Measurements from ENCODE around the gene OR52B4. TPM values are rescaled to one million over a fixed set of nuclear protein-coding genes. Genes with fewer than 3 reads are reported as not detected.

OR52B4 gene
- total and polyA plus RNA-seq, 10 of the 15 experiments (the other 5 are each of a cell fraction or from before 2014, with no cell fraction given), result not detected

DNA sequence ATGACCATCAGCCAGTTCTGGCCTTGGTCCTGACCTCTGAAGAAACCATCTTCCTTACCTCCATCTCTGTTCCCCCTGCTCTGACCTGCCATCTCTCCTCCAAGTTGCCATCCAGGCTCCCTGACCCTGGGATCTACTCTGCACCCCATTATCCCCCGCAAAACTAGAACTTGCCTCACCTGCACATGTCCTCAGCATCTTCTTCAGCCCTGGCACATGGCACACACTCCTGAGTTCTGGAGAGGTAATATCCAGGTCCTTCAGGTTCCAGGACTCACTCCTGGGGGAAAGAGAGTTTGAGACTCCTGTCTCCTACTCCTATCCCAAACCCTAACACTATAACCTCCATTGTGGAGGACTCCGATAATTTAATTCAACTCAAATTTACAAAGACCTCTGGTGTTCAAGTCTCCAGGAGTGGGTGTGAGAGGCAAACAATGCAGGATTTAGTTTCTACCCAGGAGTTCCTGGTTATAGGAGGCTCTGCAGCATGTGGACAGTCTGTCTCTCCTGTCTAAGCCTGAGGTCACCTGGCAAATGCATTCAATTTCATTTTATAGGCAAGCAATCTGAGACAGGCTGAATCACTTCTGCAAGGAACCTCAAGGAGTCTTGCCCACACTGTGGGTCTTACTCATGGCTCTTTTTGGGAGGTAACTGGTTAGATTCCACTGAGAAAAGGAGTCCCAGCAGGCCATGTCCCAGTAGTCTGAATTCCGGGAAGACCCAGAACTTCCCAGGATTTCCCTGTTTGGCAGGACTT lies 18.0 kb upstream of the OR52B4 start (continued):
- TF ChIP-seq MYB (IDR thresholded peaks at IDR 0.05; ENCODE audit: borderline replicate concordance, low read depth, low read length) (no peak), ETV6 (conservative IDR thresholded peaks at IDR 0.05 in 1 of 2, IDR thresholded peaks at IDR 0.05 in 1 of 2; ENCODE audit: borderline replicate concordance in 1 of 2, low read depth in 1 of 2) (no peak)
- TF ChIP-seq, protein P1, sequence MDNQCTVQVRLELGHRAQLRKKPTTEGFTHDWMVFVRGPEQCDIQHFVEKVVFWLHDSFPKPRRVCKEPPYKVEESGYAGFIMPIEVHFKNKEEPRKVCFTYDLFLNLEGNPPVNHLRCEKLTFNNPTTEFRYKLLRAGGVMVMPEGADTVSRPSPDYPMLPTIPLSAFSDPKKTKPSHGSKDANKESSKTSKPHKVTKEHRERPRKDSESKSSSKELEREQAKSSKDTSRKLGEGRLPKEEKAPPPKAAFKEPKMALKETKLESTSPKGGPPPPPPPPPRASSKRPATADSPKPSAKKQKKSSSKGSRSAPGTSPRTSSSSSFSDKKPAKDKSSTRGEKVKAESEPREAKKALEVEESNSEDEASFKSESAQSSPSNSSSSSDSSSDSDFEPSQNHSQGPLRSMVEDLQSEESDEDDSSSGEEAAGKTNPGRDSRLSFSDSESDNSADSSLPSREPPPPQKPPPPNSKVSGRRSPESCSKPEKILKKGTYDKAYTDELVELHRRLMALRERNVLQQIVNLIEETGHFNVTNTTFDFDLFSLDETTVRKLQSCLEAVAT (IDR thresholded peaks at IDR 0.05), result no peak

DNA sequence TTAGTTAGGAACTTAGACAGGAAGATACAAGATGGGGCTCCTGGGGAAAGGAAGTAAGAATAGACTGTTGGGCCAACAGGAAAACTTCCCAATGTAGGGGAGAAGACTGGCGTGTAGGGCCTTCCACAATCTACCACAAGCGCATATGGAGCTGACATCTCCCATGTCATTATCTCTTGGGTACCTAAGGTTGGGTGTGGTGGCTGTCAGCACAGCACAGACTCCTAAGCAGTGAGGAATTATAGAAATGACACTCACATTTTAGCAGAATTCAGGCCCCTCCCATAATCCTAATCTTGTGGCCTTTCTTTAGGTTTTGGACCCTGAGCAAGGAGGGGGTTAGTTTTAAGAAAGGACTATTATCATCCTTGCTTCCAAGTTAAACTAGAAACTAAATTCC lies 13.7 kb upstream of the OR52B4 start:
- Histone ChIP-seq H3K36me3 (ENCODE audit: control insufficient read depth in 2 of 2, insufficient read depth in 2 of 2, low read length in 1 of 2) (peaks cover 4 to 19% of the 10 kb centered on the region in 2 experiments; a peak in 3 of 4 replicates), H3K4me1 (ENCODE audit: control insufficient read depth, insufficient read depth, low read length) (no peaks in the 10 kb centered on the region), H3K4me3 (no peak overlapping the region), H3K9ac (ENCODE audit: control insufficient read depth, insufficient read depth, low read length) (no peak overlapping the region), H2AFZ (ENCODE audit: control insufficient read depth, low read depth, low read length) (no peak overlapping the region), H3K27ac (ENCODE audit: control insufficient read depth, insufficient read depth) (no peak overlapping the region), H3K27me3 (replicated peaks in 1 of 2; ENCODE audit: control insufficient read depth in 2 of 2, insufficient read depth in 2 of 2, low read length in 1 of 2) (no peaks in the 10 kb centered on the region), H3K9me3 (replicated peaks; ENCODE audit: control insufficient read depth, insufficient read depth, low read length) (no peaks in the 10 kb centered on the region), H3K4me2 (ENCODE audit: control insufficient read depth, insufficient read depth) (no peak overlapping the region), H3K79me2 (ENCODE audit: control insufficient read depth, insufficient read depth, low read length) (no peaks in the 10 kb centered on the region), H4K20me1 (ENCODE audit: control insufficient read depth, insufficient read depth) (no peaks in the 10 kb centered on the region)
- no peak for DNase-seq (ENCODE audit: low read depth, low spot score)
- POLR2A ChIA-PET, result no interaction called here
- no peak for FAIRE-seq
- intact Hi-C loops (cut with micrococcal nuclease; ENCODE audit: unreplicated experiment) (no loop called here), in situ Hi-C loops (cut with MboI) (loop anchor here (25.0 kb wide), 1 partner anchor 545 kb away; the partner anchor contains the start of gene RHOG)
- RAD21 ChIA-PET (ENCODE audit: unreplicated experiment), result no interaction called here
- CTCF ChIA-PET, result no interaction called here
- no TSS peak for BruUV-seq (replicated peaks)
- 66% methylated on average over 2 of the region's 2 CpGs for WGBS (ENCODE audit: insufficient coverage, insufficient replicate concordance, low lambda C conversion rate, missing lambda C conversion rate)
- ATAC-seq, result no peak
- SMC1A ChIA-PET (ENCODE audit: uncharacterized antibody, unreplicated experiment), result no interaction called here
- TF ChIP-seq KLF5 (IDR thresholded peaks at IDR 0.05; ENCODE audit: partially characterized antibody) (no peak), ZZZ3 (IDR thresholded peaks at IDR 0.05; ENCODE audit: control insufficient read depth, insufficient read length, low read depth) (no peak), MTA3 (IDR thresholded peaks at IDR 0.05; ENCODE audit: borderline replicate concordance, low read length) (no peak), WRNIP1 (IDR thresholded peaks at IDR 0.05; ENCODE audit: borderline replicate concordance, low read depth, low read length) (no peak), POU2F2 (IDR thresholded peaks at IDR 0.05; ENCODE audit: borderline replicate concordance, low read depth, low read length) (no peak), NFYB (IDR thresholded peaks at IDR 0.05; ENCODE audit: insufficient read depth, low read depth, low read length) (no peak), ZNF622 (IDR thresholded peaks at IDR 0.05) (no peak), SPI1 (IDR thresholded peaks at IDR 0.05; ENCODE audit: borderline replicate concordance, insufficient read depth, low read depth, low read length) (no peak), ATF7 (IDR thresholded peaks at IDR 0.05; ENCODE audit: low read depth) (no peak), SP1 (IDR thresholded peaks at IDR 0.05; ENCODE audit: low read depth, low read length) (no peak), HDAC2 (IDR thresholded peaks at IDR 0.05) (no peak), TARDBP (IDR thresholded peaks at IDR 0.05; ENCODE audit: borderline replicate concordance) (no peak)
- TF ChIP-seq, protein P2, sequence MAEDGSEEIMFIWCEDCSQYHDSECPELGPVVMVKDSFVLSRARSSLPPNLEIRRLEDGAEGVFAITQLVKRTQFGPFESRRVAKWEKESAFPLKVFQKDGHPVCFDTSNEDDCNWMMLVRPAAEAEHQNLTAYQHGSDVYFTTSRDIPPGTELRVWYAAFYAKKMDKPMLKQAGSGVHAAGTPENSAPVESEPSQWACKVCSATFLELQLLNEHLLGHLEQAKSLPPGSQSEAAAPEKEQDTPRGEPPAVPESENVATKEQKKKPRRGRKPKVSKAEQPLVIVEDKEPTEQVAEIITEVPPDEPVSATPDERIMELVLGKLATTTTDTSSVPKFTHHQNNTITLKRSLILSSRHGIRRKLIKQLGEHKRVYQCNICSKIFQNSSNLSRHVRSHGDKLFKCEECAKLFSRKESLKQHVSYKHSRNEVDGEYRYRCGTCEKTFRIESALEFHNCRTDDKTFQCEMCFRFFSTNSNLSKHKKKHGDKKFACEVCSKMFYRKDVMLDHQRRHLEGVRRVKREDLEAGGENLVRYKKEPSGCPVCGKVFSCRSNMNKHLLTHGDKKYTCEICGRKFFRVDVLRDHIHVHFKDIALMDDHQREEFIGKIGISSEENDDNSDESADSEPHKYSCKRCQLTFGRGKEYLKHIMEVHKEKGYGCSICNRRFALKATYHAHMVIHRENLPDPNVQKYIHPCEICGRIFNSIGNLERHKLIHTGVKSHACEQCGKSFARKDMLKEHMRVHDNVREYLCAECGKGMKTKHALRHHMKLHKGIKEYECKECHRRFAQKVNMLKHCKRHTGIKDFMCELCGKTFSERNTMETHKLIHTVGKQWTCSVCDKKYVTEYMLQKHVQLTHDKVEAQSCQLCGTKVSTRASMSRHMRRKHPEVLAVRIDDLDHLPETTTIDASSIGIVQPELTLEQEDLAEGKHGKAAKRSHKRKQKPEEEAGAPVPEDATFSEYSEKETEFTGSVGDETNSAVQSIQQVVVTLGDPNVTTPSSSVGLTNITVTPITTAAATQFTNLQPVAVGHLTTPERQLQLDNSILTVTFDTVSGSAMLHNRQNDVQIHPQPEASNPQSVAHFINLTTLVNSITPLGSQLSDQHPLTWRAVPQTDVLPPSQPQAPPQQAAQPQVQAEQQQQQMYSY (CRISPR knock-in tag; IDR thresholded peaks at IDR 0.05), result no peak
- TF ChIP-seq, protein P3, sequence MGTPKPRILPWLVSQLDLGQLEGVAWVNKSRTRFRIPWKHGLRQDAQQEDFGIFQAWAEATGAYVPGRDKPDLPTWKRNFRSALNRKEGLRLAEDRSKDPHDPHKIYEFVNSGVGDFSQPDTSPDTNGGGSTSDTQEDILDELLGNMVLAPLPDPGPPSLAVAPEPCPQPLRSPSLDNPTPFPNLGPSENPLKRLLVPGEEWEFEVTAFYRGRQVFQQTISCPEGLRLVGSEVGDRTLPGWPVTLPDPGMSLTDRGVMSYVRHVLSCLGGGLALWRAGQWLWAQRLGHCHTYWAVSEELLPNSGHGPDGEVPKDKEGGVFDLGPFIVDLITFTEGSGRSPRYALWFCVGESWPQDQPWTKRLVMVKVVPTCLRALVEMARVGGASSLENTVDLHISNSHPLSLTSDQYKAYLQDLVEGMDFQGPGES (IDR thresholded peaks at IDR 0.05), result no peak

Data from GM12878 (cell line).